GM20431 (cell line): Measurements from ENCODE around the gene HDHD5.
"Not testable (repeated sequence)": the region's sequence is repeated elsewhere in the genome, so short reads cannot be mapped to it uniquely, and the experiment has no call there.

Experiments
- in situ Hi-C: fragments of 300-500 bp; cut with MseI, MboI; formaldehyde crosslinking; loops from one replicate; pipeline ENCODE4 v1.15.0; 2020; ENCODE audit warnings: low sequenced_read_pairs; ENCODE audit not compliant: unreplicated experiment

HDHD5 gene

DNA sequence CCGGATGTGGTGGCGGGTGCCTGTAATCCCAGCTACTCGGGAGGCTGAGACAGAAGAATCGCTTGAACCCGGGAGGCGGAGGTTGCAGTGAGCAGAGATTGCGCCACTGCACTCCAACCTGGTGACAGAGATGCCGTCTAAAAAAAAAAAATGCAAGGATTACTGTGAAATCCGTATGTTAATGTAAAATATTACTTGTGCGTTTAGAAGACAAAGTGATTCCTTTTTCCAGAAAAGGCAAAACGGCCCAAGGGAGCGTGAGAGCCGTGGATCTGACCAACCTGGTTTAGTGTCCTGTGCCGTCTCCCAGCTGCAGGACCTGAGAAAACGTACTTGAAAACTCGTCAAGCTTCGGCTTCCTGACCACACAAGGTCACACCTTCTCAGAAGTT lies 905 bp downstream of the HDHD5 start:
- in situ Hi-C loops = no loop called here

DNA sequence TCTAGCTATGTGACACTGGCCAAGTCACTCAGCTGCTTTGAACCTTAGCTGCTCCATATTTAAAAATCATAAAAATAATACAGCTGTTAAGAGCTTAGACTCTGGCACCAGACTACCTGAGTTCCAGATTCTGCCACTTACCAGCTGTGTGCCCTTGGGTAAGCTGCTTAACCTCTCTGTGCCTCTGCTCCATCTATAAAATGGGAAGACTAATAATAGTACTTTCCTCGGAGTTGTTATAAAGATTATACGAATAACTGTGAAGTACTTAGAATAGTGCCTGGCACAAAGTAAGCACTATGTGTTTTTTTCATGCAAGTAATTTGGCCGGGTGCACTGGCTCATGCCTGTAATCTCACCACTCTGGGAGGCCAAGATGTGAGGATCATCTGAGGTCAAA lies 1.4 kb downstream of the HDHD5 start:
- in situ Hi-C loops = no loop called here

DNA sequence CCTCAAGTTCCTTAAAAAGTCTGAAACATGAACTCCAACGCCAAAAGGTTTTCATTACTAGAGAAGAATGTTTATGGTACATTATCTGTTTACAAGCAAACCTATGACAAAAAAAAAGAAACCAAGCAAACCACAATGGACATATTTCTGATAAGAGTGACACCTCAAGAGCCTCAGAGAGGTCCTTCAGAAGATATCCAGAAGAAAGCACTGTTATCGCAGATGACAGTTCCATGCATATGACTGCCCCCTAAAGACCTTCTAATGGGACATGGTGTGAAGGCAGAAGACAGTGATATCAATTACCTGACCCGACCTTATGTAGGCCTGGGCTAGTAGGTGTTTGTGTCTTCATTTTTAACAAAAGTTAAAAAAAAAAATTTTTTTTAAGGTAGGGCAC lies 3.1 kb downstream of the HDHD5 start:
- in situ Hi-C loops = no loop called here

GRCh38 chr22:17152971-17153370 lies 6.1 kb downstream of the HDHD5 start:
- in situ Hi-C loops = no loop called here

DNA sequence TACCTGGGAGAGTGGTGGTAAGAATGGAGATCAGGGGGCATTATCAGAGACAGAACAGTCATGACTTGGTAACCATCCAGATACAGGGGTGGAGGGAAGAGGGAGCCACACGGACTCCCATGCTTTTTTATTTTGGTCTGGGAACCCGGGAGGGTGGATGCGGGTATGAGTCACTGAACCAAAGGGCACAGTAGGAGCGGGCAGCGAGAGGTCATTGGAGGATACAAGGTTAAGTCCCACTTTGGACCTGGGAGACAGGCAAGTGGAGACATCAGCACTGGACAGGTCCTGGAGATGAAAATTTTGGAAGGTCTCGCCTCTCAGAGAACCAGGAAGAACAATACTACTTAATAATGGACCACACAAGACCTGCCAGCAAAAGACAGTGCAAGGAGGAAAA lies 6.7 kb downstream of the HDHD5 start:
- in situ Hi-C loops = no loop called here

GRCh38 chr22:17149076-17149815 lies 9.8 kb downstream of the HDHD5 start:
- in situ Hi-C loops = no loop called here

GRCh38 chr22:17147458-17147857 lies 11.6 kb downstream of the HDHD5 start:
- in situ Hi-C loops = not testable (repeated sequence)

DNA sequence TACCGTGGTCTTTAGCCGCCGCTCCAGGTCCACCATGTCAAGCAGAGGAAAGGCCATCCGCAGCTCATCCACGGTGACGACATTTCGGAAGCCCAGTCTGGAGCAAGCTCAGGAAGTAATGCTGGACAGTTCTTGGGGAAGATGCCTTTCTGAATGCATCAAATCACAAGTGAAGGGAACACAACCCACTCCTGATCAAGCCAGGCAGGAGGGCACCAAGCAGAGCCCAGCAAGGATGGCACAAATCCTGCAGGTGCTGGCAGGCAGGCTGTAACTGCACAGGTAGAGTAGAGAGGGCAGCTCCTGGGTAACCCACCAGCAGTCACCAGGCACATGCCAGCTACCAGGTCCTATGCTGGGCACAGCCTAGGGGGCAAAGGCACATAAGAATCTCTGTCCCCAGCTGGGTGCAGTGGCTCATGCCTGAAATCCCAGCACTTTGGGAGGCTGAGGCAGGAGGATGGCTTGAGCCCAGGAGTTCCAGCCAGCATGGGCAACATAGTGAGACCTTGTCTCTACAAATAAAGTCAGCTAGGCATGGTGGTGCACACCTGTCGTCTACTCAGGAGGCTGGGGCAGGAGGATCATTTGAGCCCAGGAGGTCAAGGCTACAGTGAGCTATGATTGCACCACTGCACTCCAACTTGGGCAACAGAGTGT lies 13.9 kb downstream of the HDHD5 start:
- in situ Hi-C loops = no loop called here

GRCh38 chr22:17143826-17144225 lies 15.3 kb downstream of the HDHD5 start:
- in situ Hi-C loops = no loop called here

GRCh38 chr22:17143101-17143500 lies 16.0 kb downstream of the HDHD5 start:
- in situ Hi-C loops = no loop called here

- in situ Hi-C loops = no loop called here
Measured at GRCh38 chr22:17140826-17141766, 18.0 kb downstream of the HDHD5 start.

- in situ Hi-C loops = no loop called here
Measured at GRCh38 chr22:17140022-17140421, 19.1 kb downstream of the HDHD5 start.

- in situ Hi-C loops = no loop called here
Measured at GRCh38 chr22:17138513-17138912, 20.6 kb downstream of the HDHD5 start.

DNA sequence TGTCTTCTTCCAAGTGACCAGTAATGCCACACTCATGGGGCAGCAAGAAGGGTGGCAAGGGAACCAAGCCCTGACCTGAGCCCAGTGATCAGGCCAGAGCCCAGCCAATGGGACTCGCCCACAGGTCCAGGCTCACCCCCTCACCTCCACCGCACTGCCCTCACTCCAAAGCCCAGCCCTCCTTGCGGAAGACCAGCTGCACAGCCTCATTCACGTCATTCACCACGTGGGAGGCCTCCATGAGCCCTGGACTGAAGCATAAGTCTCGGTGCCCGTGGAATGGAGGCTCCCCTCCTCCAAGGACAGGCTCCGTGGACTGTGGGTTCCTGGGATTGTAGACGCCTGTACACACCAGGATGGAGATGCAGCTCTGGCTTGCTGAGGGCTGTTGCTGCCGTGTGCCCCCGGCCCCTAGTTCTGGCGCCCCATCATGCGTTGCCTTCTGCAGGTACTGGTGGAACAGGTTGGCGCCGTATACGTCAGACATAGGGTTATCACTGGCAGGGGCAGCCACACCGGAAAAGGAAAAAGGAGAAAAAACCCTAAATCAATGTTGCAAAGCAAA lies 21.1 kb downstream of the HDHD5 start:
- in situ Hi-C loops = no loop called here

GRCh38 chr22:17137170-17137569 lies 21.9 kb downstream of the HDHD5 start:
- in situ Hi-C loops = no loop called here

GRCh38 chr22:17135153-17135760 lies 23.8 kb downstream of the HDHD5 start:
- in situ Hi-C loops = no loop called here

- in situ Hi-C loops = no loop called here
Measured at GRCh38 chr22:17133137-17133536, 25.9 kb downstream of the HDHD5 start.

DNA sequence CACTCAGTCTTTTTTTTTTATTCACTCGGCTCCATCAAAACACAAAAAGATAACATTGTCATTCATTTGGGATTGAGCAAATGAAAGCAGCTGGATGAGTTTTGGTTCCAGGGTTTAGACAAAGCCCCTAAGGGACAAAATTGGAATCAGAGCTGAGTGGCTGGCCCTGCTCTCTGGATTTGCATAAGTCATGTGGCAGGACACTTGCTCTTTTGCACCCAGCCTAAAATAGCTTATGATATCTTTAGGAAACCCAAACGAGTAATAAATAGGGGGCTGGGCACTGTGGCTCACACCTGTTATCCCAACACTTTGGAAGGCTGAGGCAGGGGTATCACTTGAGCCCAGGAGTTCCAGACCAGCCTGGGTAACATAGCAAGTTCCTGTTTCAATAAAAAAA lies 27.0 kb downstream of the HDHD5 start:
- in situ Hi-C loops = no loop called here

DNA sequence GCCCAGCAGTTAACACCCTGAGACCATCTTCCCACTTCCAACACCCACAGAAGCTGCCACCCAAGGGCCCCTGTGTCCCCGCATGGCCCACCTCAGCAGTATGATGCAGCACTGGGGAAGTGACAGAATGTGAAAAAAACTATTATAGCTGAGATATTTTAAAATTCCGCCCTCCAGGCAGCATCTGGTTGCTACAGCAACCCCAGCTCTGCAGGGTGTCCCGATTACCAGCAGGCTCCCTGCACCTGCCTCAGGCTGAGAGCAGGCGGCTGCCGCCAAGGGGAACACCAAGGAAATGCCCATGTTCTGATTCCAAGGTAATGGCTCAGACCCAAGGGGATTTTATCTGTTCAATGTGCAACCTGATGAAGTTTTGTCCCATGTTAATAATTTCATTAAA lies 27.4 kb downstream of the HDHD5 start:
- in situ Hi-C loops = no loop called here

GRCh38 chr22:17130199-17130598 lies 28.9 kb downstream of the HDHD5 start:
- in situ Hi-C loops = no loop called here
